B cell (primary cell): ENCODE data around the gene DNAJB1. TPM values are rescaled to one million over a fixed set of nuclear protein-coding genes. Genes with fewer than 3 reads are reported as not detected.

Experiments
- ATAC-seq: fragments of 200-7000 bp; cut with Tn5 transposase; one replicate; pipeline ENCODE4 v1.10.0; 2021; ENCODE audit warnings: low read depth, mild to moderate bottlenecking, moderate number of reproducible peaks, moderate library complexity
- CTCF ChIA-PET: fragments of 350-600 bp; sonication (Branson Sonifier 250); formaldehyde crosslinking; loops from one replicate; lab custom pipeline; 2021; ENCODE audit warnings: antibody characterized with exemption, inconsistent platforms; lab: Charles Lee
- POLR2A ChIA-PET: fragments of 350-600 bp; sonication (Branson Sonifier 250); formaldehyde crosslinking; loops from one replicate; lab custom pipeline; 2021; ENCODE audit warnings: antibody characterized with exemption; lab: Charles Lee
- DNase-seq: peaks from one replicate; pipeline ENCODE4 v3.0.0; 2013
- H2AFZ ChIP-seq: 2 replicates; pipeline ENCODE4 v1.6.1; 2012; ENCODE audit warnings: mild to moderate bottlenecking, low read depth, low read length; ENCODE audit not compliant: insufficient read depth, poor library complexity, severe bottlenecking
- H3K27ac ChIP-seq, 2 donors: 1 replicate in 1 of 2; 2 replicates in 1 of 2; pipeline ENCODE4 v1.5.1; 2012 to 2013; ENCODE audit warnings: low read length in 2 of 2, mild to moderate bottlenecking in 2 of 2, moderate library complexity in 1 of 2
- H3K27me3 ChIP-seq, 4 experiments: fragments of 200-600 bp in 1 of 4; sonication (generic) in 1 of 4; replicated peaks in 1 of 4; 1 replicate in 2 of 4; 2 replicates in 2 of 4; pipeline versions ENCODE4 v1.6.1 to v1.7.0; 2013 to 2016; ENCODE audit warnings: low read length in 3 of 4, mild to moderate bottlenecking in 2 of 4, mixed read lengths in 1 of 4, moderate library complexity in 1 of 4; ENCODE audit not compliant: insufficient read depth in 4 of 4, control insufficient read depth in 3 of 4; ENCODE audit errors: control extremely low read depth in 1 of 4
- H3K36me3 ChIP-seq, 2 experiments: replicated peaks in 1 of 2; 1 replicate in 1 of 2; 2 replicates in 1 of 2; pipeline versions ENCODE4 v1.6.1 to v1.7.1; 2013; ENCODE audit warnings: low read length in 1 of 2; ENCODE audit not compliant: insufficient read depth in 2 of 2, control insufficient read depth in 1 of 2; ENCODE audit errors: control extremely low read depth in 1 of 2, extremely low read depth in 1 of 2
- H3K4me1 ChIP-seq, 2 donors: fragments of 200-600 bp in 1 of 2; sonication (generic) in 1 of 2; 1 replicate in 1 of 2; 2 replicates in 1 of 2; pipeline versions ENCODE4 v1.5.1 to v1.6.1; 2013 to 2017; ENCODE audit warnings: low read length in 2 of 2; ENCODE audit not compliant: control insufficient read depth in 2 of 2, insufficient read depth in 2 of 2
- H3K4me2 ChIP-seq: replicated peaks from 2 replicates; pipeline ENCODE3; 2012; ENCODE audit warnings: mild to moderate bottlenecking, low read depth, low read length; ENCODE audit not compliant: poor library complexity, severe bottlenecking
- H3K4me3 ChIP-seq, 5 experiments: fragments of 200-600 bp in 1 of 5; sonication (generic) in 1 of 5; 1 replicate in 3 of 5; 2 replicates in 2 of 5; pipeline versions ENCODE4 v1.5.1 to v1.7.0; 2011 to 2016; ENCODE audit warnings: low read length in 4 of 5, mild to moderate bottlenecking in 4 of 5, low read depth in 2 of 5, control low read depth in 1 of 5, moderate library complexity in 1 of 5; ENCODE audit not compliant: insufficient read depth in 1 of 5; ENCODE audit errors: control extremely low read depth in 1 of 5, extremely low read depth in 1 of 5
- H3K79me2 ChIP-seq: fragments of 200-600 bp; sonication (generic); one replicate; pipeline ENCODE4 v1.6.0; 2016; ENCODE audit warnings: low read length; ENCODE audit not compliant: control insufficient read depth, insufficient read depth
- H3K9ac ChIP-seq: fragments of 200-600 bp; sonication (generic); 2 replicates; pipeline ENCODE4 v1.6.1; 2017; ENCODE audit warnings: mild to moderate bottlenecking, low read length, moderate library complexity
- H3K9me3 ChIP-seq, 3 donors: one replicate each; pipeline versions ENCODE4 v1.6.1 to v1.7.1; 2013; ENCODE audit warnings: low read length in 2 of 3; ENCODE audit not compliant: control insufficient read depth in 2 of 3, insufficient read depth in 1 of 3; ENCODE audit errors: control extremely low read depth in 1 of 3
- H4K20me1 ChIP-seq: 2 replicates; pipeline ENCODE4 v1.6.0; 2012; ENCODE audit warnings: mild to moderate bottlenecking, low read length; ENCODE audit not compliant: insufficient read depth, control insufficient read depth, poor library complexity, severe bottlenecking
- H3K27ac Mint-ChIP-seq: one replicate; pipeline ENCODE4 v1.8.0; 2021; ENCODE audit warnings: mixed read lengths
- H3K27me3 Mint-ChIP-seq: one replicate; pipeline ENCODE4 v1.8.0; 2021; ENCODE audit warnings: mixed read lengths
- H3K4me1 Mint-ChIP-seq: one replicate; pipeline ENCODE4 v1.8.0; 2021; ENCODE audit warnings: mixed read lengths
- H3K4me3 Mint-ChIP-seq: one replicate; pipeline ENCODE4 v1.8.0; 2021; ENCODE audit warnings: mixed read lengths
- H3K9me3 Mint-ChIP-seq: one replicate; pipeline ENCODE4 v1.8.0; 2022; ENCODE audit warnings: mixed read lengths; ENCODE audit not compliant: insufficient read depth
- EZH2 ChIP-seq: IDR thresholded peaks from 2 replicates; pipeline ENCODE4 v1.6.1; 2012; ENCODE audit warnings: borderline replicate concordance, low read depth, mild to moderate bottlenecking, moderate library complexity, low read length; ENCODE audit not compliant: insufficient read depth, poor library complexity, severe bottlenecking
- WGBS: methylation state at CpG from one replicate; pipeline ENCODE4 v1.1.5; 2013; ENCODE audit warnings: missing lambda C conversion rate; ENCODE audit not compliant: insufficient coverage; 5-methylcytosine and 5-hydroxymethylcytosine counted together
- intact Hi-C: fragments of 100-400 bp; cut with micrococcal nuclease; formaldehyde crosslinking; loops from one replicate; pipeline ENCODE4 v1.10.0; 2022
- polyA plus RNA-seq: library from polyadenylated mRNA; depleted of rRNA; stranded (reverse); fragments of >200 nt; gene quantifications from 2 replicates; pipeline ENCODE4 v1.2.3, GENCODE V29; 2012
- total RNA-seq, 2 donors: library from RNA; stranded (reverse); fragments of 120-200 nt in 1 of 2; gene quantifications; 1 replicate in 1 of 2; 2 replicates in 1 of 2; pipeline versions ENCODE4 v1.2.3 to v1.2.4, GENCODE V29; 2013 to 2022
- TF ChIP-seq, protein P1 (sequence below): fragments of 200-600 bp; IDR thresholded peaks from one replicate; pipeline ENCODE4 v1.8.0; 2022; ENCODE audit warnings: antibody characterized with exemption, mild to moderate bottlenecking

Gene DNAJB1
- total and polyA plus RNA-seq, 2 donors (not counting 1 experiment from before 2014, with no cell fraction given) = 72.8 to 194 TPM

- no peak for DNase-seq
- ATAC-seq = no peak
- Histone ChIP-seq H3K9me3 (peaks cover 0 to 4% (median 0%) of the 10 kb centered on the region in 3 donors), H3K4me3 (no peak overlapping the region), H3K79me2 (no peaks in the 10 kb centered on the region), H2AFZ (no peak overlapping the region), H3K27ac (no peak overlapping the region), H4K20me1 (no peaks in the 10 kb centered on the region), H3K36me3 (no peaks in the 10 kb centered on the region), H3K4me1 (peaks cover 6 to 16% of the 10 kb centered on the region in 2 donors), H3K27me3 (no peaks in the 10 kb centered on the region), H3K4me2 (no peak overlapping the region), H3K9ac (no peak overlapping the region)
- no peaks in the 10 kb centered on the region for H3K9me3 Mint-ChIP-seq
- intact Hi-C loops = no loop called here
- peaks cover 14% of the 10 kb centered on the region for H3K4me1 Mint-ChIP-seq
- H3K27ac Mint-ChIP-seq = no peak overlapping the region
- ChIA-PET CTCF (interaction anchor here (2.4 kb wide), 1 partner anchor 8 kb away, joined by 9 read pairs; no protein-coding TSS in a partner anchor), POLR2A (interaction anchor here (0.9 to 1.0 kb wide), 3 partner anchors 20 to 465 kb away, joined by 3 to 6 read pairs (median 3); partner anchors contain the start of genes DNAJB1 and IL27RA)
- no peak for TF ChIP-seq EZH2
- TF ChIP-seq, protein P1, sequence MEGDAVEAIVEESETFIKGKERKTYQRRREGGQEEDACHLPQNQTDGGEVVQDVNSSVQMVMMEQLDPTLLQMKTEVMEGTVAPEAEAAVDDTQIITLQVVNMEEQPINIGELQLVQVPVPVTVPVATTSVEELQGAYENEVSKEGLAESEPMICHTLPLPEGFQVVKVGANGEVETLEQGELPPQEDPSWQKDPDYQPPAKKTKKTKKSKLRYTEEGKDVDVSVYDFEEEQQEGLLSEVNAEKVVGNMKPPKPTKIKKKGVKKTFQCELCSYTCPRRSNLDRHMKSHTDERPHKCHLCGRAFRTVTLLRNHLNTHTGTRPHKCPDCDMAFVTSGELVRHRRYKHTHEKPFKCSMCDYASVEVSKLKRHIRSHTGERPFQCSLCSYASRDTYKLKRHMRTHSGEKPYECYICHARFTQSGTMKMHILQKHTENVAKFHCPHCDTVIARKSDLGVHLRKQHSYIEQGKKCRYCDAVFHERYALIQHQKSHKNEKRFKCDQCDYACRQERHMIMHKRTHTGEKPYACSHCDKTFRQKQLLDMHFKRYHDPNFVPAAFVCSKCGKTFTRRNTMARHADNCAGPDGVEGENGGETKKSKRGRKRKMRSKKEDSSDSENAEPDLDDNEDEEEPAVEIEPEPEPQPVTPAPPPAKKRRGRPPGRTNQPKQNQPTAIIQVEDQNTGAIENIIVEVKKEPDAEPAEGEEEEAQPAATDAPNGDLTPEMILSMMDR = no peak
- peaks cover 2% of the 10 kb centered on the region for H3K27me3 Mint-ChIP-seq
- H3K4me3 Mint-ChIP-seq = peak overlapping the region; percentile 85
- 89% methylated on average over 6 of the region's 6 CpGs for WGBS
Observed at GRCh38 chr19:14497228-14497921, 20.8 kb downstream of the DNAJB1 start.

DNA sequence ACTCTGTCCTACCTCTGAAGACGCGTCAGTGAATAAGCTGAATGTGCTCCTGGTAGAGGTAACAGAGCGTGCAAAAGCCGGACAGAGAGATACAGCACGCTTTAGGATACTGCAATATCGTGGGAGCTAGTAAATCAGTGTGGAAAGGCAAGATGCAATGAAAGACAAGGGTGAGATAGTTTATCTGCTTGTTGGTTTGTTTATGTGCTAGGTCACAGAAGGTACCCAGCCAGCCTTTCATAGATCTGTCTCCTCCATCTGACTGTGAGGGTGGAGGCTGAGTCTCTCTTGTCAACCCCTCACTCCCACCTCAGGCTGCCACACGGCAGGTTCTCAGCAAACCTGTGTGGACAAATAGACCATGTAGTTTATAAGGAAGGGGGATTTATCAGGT, 21.4 kb downstream of the DNAJB1 start:
- 93% methylated on average over 6 of the region's 7 CpGs for WGBS
- H4K20me1 ChIP-seq = no peaks in the 10 kb centered on the region
- peaks cover 14% of the 10 kb centered on the region for H3K4me1 Mint-ChIP-seq
- peak overlapping the region; percentile 3 for H2AFZ ChIP-seq
- peaks cover 6 to 16% of the 10 kb centered on the region in 2 donors for H3K4me1 ChIP-seq
- intact Hi-C loops = loop anchor here (1.0 kb wide), 1 partner anchor 21 kb away; the partner anchor contains the start of gene DNAJB1
- H3K79me2 ChIP-seq = no peaks in the 10 kb centered on the region
- CTCF ChIA-PET = interaction anchor here (2.4 kb wide), 1 partner anchor 8 kb away, joined by 9 read pairs; no protein-coding TSS in a partner anchor
- H3K4me2 ChIP-seq = peak overlapping the region; percentile 90
- POLR2A ChIA-PET = interaction anchor here (0.7 to 1.0 kb wide), 3 partner anchors 21 to 643 kb away, joined by 3 to 6 read pairs (median 3); partner anchors contain the start of genes DNAJB1 and IL27RA
- H3K27me3 Mint-ChIP-seq = no peaks in the 10 kb centered on the region
- no peak overlapping the region for H3K9ac ChIP-seq
- H3K4me3 Mint-ChIP-seq = peak overlapping the region; percentile 85
- H3K4me3 ChIP-seq = no peak overlapping the region
- H3K9me3 Mint-ChIP-seq = no peaks in the 10 kb centered on the region
- peak overlapping the region; percentile 26 for H3K27ac Mint-ChIP-seq
- peaks cover 0 to 4% (median 0%) of the 10 kb centered on the region in 3 donors for H3K9me3 ChIP-seq
- DNase-seq = no peak
- H3K27ac ChIP-seq = no peak overlapping the region
- no peaks in the 10 kb centered on the region for H3K27me3 ChIP-seq
- no peaks in the 10 kb centered on the region for H3K36me3 ChIP-seq
- ATAC-seq = no peak
- TF ChIP-seq EZH2 = no peak
- TF ChIP-seq, protein P1 = no peak
